ENCODE results near the gene SOBP. TPM values are rescaled to one million over a fixed set of nuclear protein-coding genes. Genes with fewer than 3 reads are reported as not detected.

SOBP gene
- total RNA-seq, 2 experiments from 2014 or later: 0.25 to 0.26 TPM

DNA sequence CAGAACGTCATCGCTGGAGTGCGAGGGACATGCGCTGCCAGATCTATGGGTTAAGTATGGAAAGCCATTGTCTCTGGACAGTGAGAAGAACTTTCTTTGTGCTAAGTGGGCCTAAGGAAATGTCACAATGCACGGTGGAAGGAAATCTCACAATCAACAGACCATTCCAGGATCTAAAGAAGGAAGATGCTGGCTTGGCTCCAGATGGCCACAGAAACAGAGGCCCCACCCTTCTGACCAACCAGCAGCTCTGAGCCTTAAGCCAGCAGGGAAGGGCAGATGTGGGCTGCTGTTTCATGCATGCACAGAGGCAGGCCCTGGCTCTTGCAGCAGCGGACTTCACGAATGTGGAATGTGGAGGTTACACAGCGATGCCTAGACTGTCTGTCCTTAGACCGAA lies 156.3 kb downstream of the SOBP start:
- no peak for DNase-seq
- H3K4me3 Mint-ChIP-seq: no peak overlapping the region
- no peaks in the 10 kb centered on the region for H3K4me1 Mint-ChIP-seq (ENCODE audit: low read depth)
- H3K27ac Mint-ChIP-seq: no peak overlapping the region
- H3K27me3 Mint-ChIP-seq (ENCODE audit: low read depth): no peaks in the 10 kb centered on the region
- H3K9me3 Mint-ChIP-seq: no peaks in the 10 kb centered on the region
- intact Hi-C loops (cut with micrococcal nuclease): no loop called here
- H3K36me3 Mint-ChIP-seq (ENCODE audit: low read depth): no peaks in the 10 kb centered on the region
- CTCF ChIA-PET: no interaction called here

DNA sequence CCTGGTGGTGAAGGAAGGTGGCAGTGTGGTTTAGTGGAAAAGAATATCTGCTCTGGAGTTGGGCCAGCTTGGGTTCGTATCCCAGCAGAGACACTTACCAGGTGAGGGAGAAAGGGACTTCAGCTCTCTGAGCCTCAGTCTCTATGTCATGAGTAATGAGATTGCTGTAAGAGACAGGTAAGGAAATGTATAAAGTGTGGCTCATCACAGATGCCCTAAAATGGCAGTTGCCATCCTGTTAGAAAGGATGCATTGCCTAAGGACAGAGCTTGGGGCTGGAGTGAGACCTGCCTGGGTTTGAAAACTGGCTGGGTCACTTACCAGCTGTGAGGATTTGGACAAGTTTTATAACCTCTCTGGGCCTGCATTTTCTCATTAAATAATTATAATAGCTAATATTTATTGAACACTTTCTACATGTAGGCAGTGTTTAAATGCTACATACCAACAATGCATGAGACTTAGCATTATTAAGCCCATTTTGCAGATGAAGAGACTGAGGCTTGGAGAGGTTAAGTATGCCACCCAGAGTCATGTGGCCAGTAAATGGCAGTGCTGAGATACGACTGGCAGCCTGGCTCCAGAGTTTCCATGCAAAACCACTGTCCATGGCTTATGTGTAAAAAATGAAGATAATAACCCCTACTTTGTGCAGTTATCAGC lies 157.0 kb downstream of the SOBP start:
- intact Hi-C loops (cut with micrococcal nuclease): no loop called here
- DNase-seq: no peak
- no peaks in the 10 kb centered on the region for H3K27me3 Mint-ChIP-seq (ENCODE audit: low read depth)
- H3K4me3 Mint-ChIP-seq: no peak overlapping the region
- no peak overlapping the region for H3K27ac Mint-ChIP-seq
- H3K4me1 Mint-ChIP-seq (ENCODE audit: low read depth): no peaks in the 10 kb centered on the region
- CTCF ChIA-PET: no interaction called here
- H3K36me3 Mint-ChIP-seq (ENCODE audit: low read depth): no peaks in the 10 kb centered on the region
- no peaks in the 10 kb centered on the region for H3K9me3 Mint-ChIP-seq

DNA sequence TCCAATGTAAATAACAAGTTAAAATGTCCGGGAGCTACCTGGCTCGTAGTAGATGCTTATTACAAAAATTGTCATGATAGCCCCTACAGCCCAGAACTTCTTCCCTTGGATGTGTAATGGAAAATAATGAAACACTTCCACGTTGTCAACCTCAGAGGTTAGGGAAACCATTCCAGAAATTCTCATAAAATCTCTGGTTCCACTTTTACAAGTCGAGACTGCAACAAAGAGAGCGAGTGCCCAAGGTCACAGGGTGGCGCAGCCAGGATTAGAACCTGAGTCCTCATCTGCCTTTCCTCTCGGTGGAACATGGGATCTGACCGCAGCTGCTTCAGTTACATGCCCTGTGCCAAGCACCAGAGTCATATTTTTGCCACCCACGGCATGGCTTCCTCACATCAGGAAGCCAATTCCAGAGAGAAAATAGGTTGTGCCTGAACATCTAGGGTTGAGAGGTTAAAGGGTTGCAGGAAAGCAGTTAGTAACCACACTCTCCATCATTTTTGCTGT lies 157.6 kb downstream of the SOBP start:
- Mint-ChIP-seq H3K36me3 (ENCODE audit: low read depth) (no peaks in the 10 kb centered on the region), H3K4me3 (no peak overlapping the region), H3K9me3 (no peaks in the 10 kb centered on the region), H3K4me1 (ENCODE audit: low read depth) (no peaks in the 10 kb centered on the region), H3K27ac (no peak overlapping the region), H3K27me3 (ENCODE audit: low read depth) (no peaks in the 10 kb centered on the region)
- intact Hi-C loops (cut with micrococcal nuclease): no loop called here
- no peak for DNase-seq
- CTCF ChIA-PET: no interaction called here

GRCh38 chr6:107648983-107649382 lies 159.1 kb downstream of the SOBP start:
- intact Hi-C loops (cut with micrococcal nuclease): no loop called here
- no peak for DNase-seq
- H3K4me1 Mint-ChIP-seq (ENCODE audit: low read depth): no peaks in the 10 kb centered on the region
- no peaks in the 10 kb centered on the region for H3K9me3 Mint-ChIP-seq
- H3K36me3 Mint-ChIP-seq (ENCODE audit: low read depth): no peaks in the 10 kb centered on the region
- H3K4me3 Mint-ChIP-seq: no peak overlapping the region
- H3K27ac Mint-ChIP-seq: no peak overlapping the region
- no peaks in the 10 kb centered on the region for H3K27me3 Mint-ChIP-seq (ENCODE audit: low read depth)
- CTCF ChIA-PET: interaction anchor here (0.6 kb wide), 1 partner anchor 333 kb away, joined by 3 read pairs; no protein-coding TSS in a partner anchor

- intact Hi-C loops (cut with micrococcal nuclease): no loop called here
- H3K27ac Mint-ChIP-seq: no peak overlapping the region
- H3K36me3 Mint-ChIP-seq (ENCODE audit: low read depth): no peaks in the 10 kb centered on the region
- H3K4me3 Mint-ChIP-seq: no peak overlapping the region
- DNase-seq: no peak
- H3K27me3 Mint-ChIP-seq (ENCODE audit: low read depth): peaks cover 3% of the 10 kb centered on the region
- H3K4me1 Mint-ChIP-seq (ENCODE audit: low read depth): peaks cover 12% of the 10 kb centered on the region
- no peaks in the 10 kb centered on the region for H3K9me3 Mint-ChIP-seq
- CTCF ChIA-PET: no interaction called here
Observed at GRCh38 chr6:107652526-107653182, 162.7 kb downstream of the SOBP start.

DNA sequence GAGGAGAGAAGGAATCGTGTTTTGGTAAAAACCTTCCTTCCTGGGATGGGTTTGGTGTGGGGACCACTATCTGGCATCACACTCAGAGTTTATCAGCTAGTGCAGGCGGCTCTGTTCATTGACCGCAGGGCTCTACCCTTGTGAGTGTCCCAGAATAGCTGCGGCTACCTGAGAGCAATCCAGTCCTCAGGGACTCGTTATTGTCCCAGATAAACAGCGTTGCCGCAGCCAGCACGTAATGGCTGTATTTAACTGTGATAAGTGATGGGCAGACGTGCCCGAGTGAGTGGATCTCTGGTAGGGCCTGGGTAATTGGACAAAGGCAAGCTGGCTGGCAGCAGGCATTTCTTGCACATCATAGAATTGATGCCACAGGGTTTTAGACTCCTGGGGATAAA lies 163.3 kb downstream of the SOBP start:
- DNase-seq: no peak
- Mint-ChIP-seq H3K4me3 (no peak overlapping the region), H3K27me3 (ENCODE audit: low read depth) (peaks cover 3% of the 10 kb centered on the region), H3K27ac (no peak overlapping the region), H3K36me3 (ENCODE audit: low read depth) (no peaks in the 10 kb centered on the region), H3K9me3 (no peaks in the 10 kb centered on the region), H3K4me1 (ENCODE audit: low read depth) (peaks cover 17% of the 10 kb centered on the region)
- intact Hi-C loops (cut with micrococcal nuclease): no loop called here
- CTCF ChIA-PET: no interaction called here

GRCh38 chr6:107653861-107654394 lies 164.0 kb downstream of the SOBP start:
- no peak overlapping the region for H3K27ac Mint-ChIP-seq
- H3K27me3 Mint-ChIP-seq (ENCODE audit: low read depth): peaks cover 3% of the 10 kb centered on the region
- H3K4me3 Mint-ChIP-seq: no peak overlapping the region
- no peaks in the 10 kb centered on the region for H3K9me3 Mint-ChIP-seq
- CTCF ChIA-PET: interaction anchor here (0.6 kb wide), 1 partner anchor 475 kb away, joined by 3 read pairs; no protein-coding TSS in a partner anchor
- no peak for DNase-seq
- H3K36me3 Mint-ChIP-seq (ENCODE audit: low read depth): no peaks in the 10 kb centered on the region
- peaks cover 20% of the 10 kb centered on the region for H3K4me1 Mint-ChIP-seq (ENCODE audit: low read depth)
- intact Hi-C loops (cut with micrococcal nuclease): no loop called here

- H3K36me3 Mint-ChIP-seq (ENCODE audit: low read depth): no peaks in the 10 kb centered on the region
- H3K4me3 Mint-ChIP-seq: no peak overlapping the region
- H3K27me3 Mint-ChIP-seq (ENCODE audit: low read depth): peaks cover 3% of the 10 kb centered on the region
- no peaks in the 10 kb centered on the region for H3K9me3 Mint-ChIP-seq
- H3K4me1 Mint-ChIP-seq (ENCODE audit: low read depth): peaks cover 20% of the 10 kb centered on the region
- H3K27ac Mint-ChIP-seq: no peak overlapping the region
- DNase-seq: no peak
- intact Hi-C loops (cut with micrococcal nuclease): loop anchor here (5.0 kb wide), 1 partner anchor 527 kb away; no protein-coding TSS in a partner anchor
- CTCF ChIA-PET: interaction anchor here (0.6 to 0.8 kb wide), 2 partner anchors 229 to 307 kb away, joined by 3 read pairs; no protein-coding TSS in a partner anchor
Observed at GRCh38 chr6:107654764-107655163, 164.8 kb downstream of the SOBP start.

- Mint-ChIP-seq H3K27me3 (ENCODE audit: low read depth) (peaks cover 3% of the 10 kb centered on the region), H3K36me3 (ENCODE audit: low read depth) (no peaks in the 10 kb centered on the region), H3K27ac (no peak overlapping the region), H3K4me1 (ENCODE audit: low read depth) (peaks cover 20% of the 10 kb centered on the region), H3K9me3 (no peaks in the 10 kb centered on the region), H3K4me3 (no peak overlapping the region)
- CTCF ChIA-PET: interaction anchor here (0.6 to 1.3 kb wide), 3 partner anchors 229 to 337 kb away, joined by 3 to 4 read pairs (median 3); no protein-coding TSS in a partner anchor
- peak; percentile 30 for DNase-seq
- intact Hi-C loops (cut with micrococcal nuclease): loop anchor here (5.0 kb wide), 1 partner anchor 528 kb away; no protein-coding TSS in a partner anchor
Observed at GRCh38 chr6:107655245-107655644, 165.3 kb downstream of the SOBP start.

GRCh38 chr6:107655864-107656263 lies 165.9 kb downstream of the SOBP start:
- Mint-ChIP-seq H3K4me1 (ENCODE audit: low read depth) (peaks cover 20% of the 10 kb centered on the region), H3K27me3 (ENCODE audit: low read depth) (peaks cover 3% of the 10 kb centered on the region), H3K9me3 (no peaks in the 10 kb centered on the region), H3K4me3 (no peak overlapping the region), H3K27ac (no peak overlapping the region), H3K36me3 (ENCODE audit: low read depth) (no peaks in the 10 kb centered on the region)
- CTCF ChIA-PET: interaction anchor here (0.6 to 1.3 kb wide), 2 partner anchors 320 to 338 kb away, joined by 3 to 4 read pairs; no protein-coding TSS in a partner anchor
- no peak for DNase-seq
- intact Hi-C loops (cut with micrococcal nuclease): loop anchor here (2.0 to 5.0 kb wide), 2 partner anchors 165 to 529 kb away; partner anchors contain the start of gene SOBP

DNA sequence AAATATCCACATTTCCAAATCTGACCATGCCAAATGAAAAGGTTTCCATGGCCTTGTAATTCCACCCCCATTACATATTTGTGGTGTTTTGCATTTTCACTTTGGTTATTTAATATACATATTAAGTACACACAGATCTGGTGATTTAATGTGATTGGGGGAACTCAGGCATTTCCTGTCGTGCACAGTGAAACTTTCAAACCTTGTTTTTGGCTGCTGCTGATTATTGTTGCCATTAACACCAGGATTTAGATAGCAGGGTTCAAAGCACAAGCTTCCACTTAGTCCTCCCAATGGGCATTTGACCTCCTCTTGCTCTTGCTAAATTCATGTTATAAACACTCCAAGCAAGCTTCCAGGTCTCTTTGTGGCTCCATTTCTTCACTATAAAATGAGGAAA lies 166.5 kb downstream of the SOBP start:
- no peaks in the 10 kb centered on the region for H3K9me3 Mint-ChIP-seq
- H3K27ac Mint-ChIP-seq: no peak overlapping the region
- DNase-seq: no peak
- intact Hi-C loops (cut with micrococcal nuclease): loop anchor here (2.0 to 5.0 kb wide), 2 partner anchors 166 to 529 kb away; partner anchors contain the start of gene SOBP
- CTCF ChIA-PET: interaction anchor here (0.6 to 1.3 kb wide), 2 partner anchors 321 to 338 kb away, joined by 3 to 4 read pairs; no protein-coding TSS in a partner anchor
- no peak overlapping the region for H3K4me3 Mint-ChIP-seq
- no peaks in the 10 kb centered on the region for H3K36me3 Mint-ChIP-seq (ENCODE audit: low read depth)
- H3K27me3 Mint-ChIP-seq (ENCODE audit: low read depth): peaks cover 3% of the 10 kb centered on the region
- H3K4me1 Mint-ChIP-seq (ENCODE audit: low read depth): peaks cover 20% of the 10 kb centered on the region

GRCh38 chr6:107656883-107657282 lies 167.0 kb downstream of the SOBP start:
- H3K27me3 Mint-ChIP-seq (ENCODE audit: low read depth): peaks cover 3% of the 10 kb centered on the region
- intact Hi-C loops (cut with micrococcal nuclease): loop anchor here (1.0 to 5.0 kb wide), 3 partner anchors 166 to 530 kb away; partner anchors contain the start of gene SOBP
- no peak overlapping the region for H3K4me3 Mint-ChIP-seq
- CTCF ChIA-PET: no interaction called here
- no peaks in the 10 kb centered on the region for H3K9me3 Mint-ChIP-seq
- no peak overlapping the region for H3K27ac Mint-ChIP-seq
- DNase-seq: no peak
- no peaks in the 10 kb centered on the region for H3K36me3 Mint-ChIP-seq (ENCODE audit: low read depth)
- H3K4me1 Mint-ChIP-seq (ENCODE audit: low read depth): peaks cover 20% of the 10 kb centered on the region

Measured in activated naive CD4-positive, alpha-beta T cell treated with anti-CD3 and anti-CD28 coated beads for 36 hours (primary cell).